A549 (cell line): ENCODE results near the gene TRMT2A.

Experiments
- BHLHE40 ChIP-seq: IDR thresholded peaks from 2 replicates; pipeline ENCODE4 v1.6.1; 2012; ENCODE audit warnings: low read depth, low read length, inconsistent platforms
- CHD2 ChIP-seq: fragments of 150-350 bp; IDR thresholded peaks from 2 replicates; pipeline ENCODE4 v1.6.1; 2014; ENCODE audit warnings: low read length; ENCODE audit not compliant: partially characterized antibody
- CTCF ChIP-seq: fragments of >200 bp; sonication (Bioruptor Twin); formaldehyde crosslinking; IDR thresholded peaks from 3 replicates; pipeline ENCODE4 v1.5.1; 2016
- REST ChIP-seq: fragments of 200-600 bp; sonication (generic); IDR thresholded peaks from 2 replicates; pipeline ENCODE4 v1.6.1; 2016; ENCODE audit warnings: antibody characterized with exemption, mild to moderate bottlenecking, moderate library complexity
- RNF2 ChIP-seq: fragments of 200-600 bp; sonication (generic); IDR thresholded peaks from 2 replicates; pipeline ENCODE4 v1.6.1; 2016; ENCODE audit warnings: low read depth, mild to moderate bottlenecking, antibody characterized with exemption, moderate library complexity, borderline replicate concordance

GRCh38 chr22:20088263-20088648, 28.8 kb downstream of the TRMT2A start:
- TF ChIP-seq CTCF = no peak
- TF ChIP-seq REST = no peak
- TF ChIP-seq BHLHE40 = no peak
- no peak for TF ChIP-seq CHD2
- no peak for TF ChIP-seq RNF2
